SK-N-MC (cell line): ENCODE results near the gene NANOS3.

Experiments used
- DNase-seq: peaks from one replicate; pipeline ENCODE4 v3.0.0-alpha.2; 2011; ENCODE audit warnings: low read depth, low spot score
- H3K27ac ChIP-seq: fragments of 200-600 bp; sonication (generic); 2 replicates; pipeline ENCODE4 v1.5.1; 2016; ENCODE audit warnings: mixed run types
- H3K36me3 ChIP-seq: fragments of 200-600 bp; sonication (generic); 2 replicates; pipeline ENCODE4 v1.6.1; 2017; ENCODE audit warnings: antibody characterized with exemption, low read length, mixed read lengths; ENCODE audit not compliant: insufficient read depth
- H3K4me3 ChIP-seq: fragments of 200-600 bp; sonication (generic); 2 replicates; pipeline ENCODE4 v1.5.1; 2016
- H3K9ac ChIP-seq: fragments of 200-600 bp; sonication (generic); 2 replicates; pipeline ENCODE4 v1.8.0; 2017; ENCODE audit warnings: mixed run types, mixed read lengths; ENCODE audit not compliant: insufficient read length
- H3K9me3 ChIP-seq: fragments of 200-600 bp; sonication (generic); 2 replicates; pipeline ENCODE4 v1.6.1; 2017; ENCODE audit warnings: low read depth, mild to moderate bottlenecking, antibody characterized with exemption, low read length, moderate library complexity, mixed read lengths
- EZH2 ChIP-seq: fragments of 200-600 bp; sonication (generic); IDR thresholded peaks from one replicate; pipeline ENCODE4 v1.6.1; 2017; ENCODE audit warnings: antibody characterized with exemption
- FOXP2 ChIP-seq: optimal IDR thresholded peaks from 2 replicates; pipeline ENCODE3; 2011; ENCODE audit warnings: mild to moderate bottlenecking, moderate library complexity; ENCODE audit not compliant: insufficient read depth; ENCODE audit errors: extremely low read length, control extremely low read depth
- POLR2AphosphoS5 ChIP-seq: IDR thresholded peaks from 2 replicates; pipeline ENCODE4 v1.6.1; 2012; ENCODE audit warnings: mild to moderate bottlenecking, low read depth, low read length, borderline replicate concordance

The NANOS3 gene

DNA sequence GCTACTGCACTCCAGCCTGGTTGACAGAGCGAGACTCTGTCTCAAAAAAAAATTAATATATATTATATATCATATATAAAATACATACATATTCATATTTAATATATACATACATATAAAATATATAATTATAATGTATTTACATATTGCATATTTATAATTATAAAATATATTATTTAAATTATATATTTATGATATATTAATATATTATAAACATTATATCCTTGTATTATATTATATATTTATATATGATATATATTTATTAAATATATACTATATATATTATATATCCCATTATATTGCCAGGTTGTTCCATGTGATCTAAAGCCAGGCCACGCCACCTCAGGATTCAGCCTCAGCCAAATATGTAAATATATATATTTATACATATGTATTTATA is 19.3 kb downstream of the NANOS3 start:
- TF ChIP-seq POLR2AphosphoS5: no peak
- TF ChIP-seq EZH2: no peak
- TF ChIP-seq FOXP2: no peak
- no peak overlapping the region for H3K27ac ChIP-seq
- H3K9ac ChIP-seq: no peak overlapping the region
- no peaks in the 10 kb centered on the region for H3K36me3 ChIP-seq
- DNase-seq: no peak
- H3K4me3 ChIP-seq: no peak overlapping the region
- H3K9me3 ChIP-seq: no peaks in the 10 kb centered on the region

DNA sequence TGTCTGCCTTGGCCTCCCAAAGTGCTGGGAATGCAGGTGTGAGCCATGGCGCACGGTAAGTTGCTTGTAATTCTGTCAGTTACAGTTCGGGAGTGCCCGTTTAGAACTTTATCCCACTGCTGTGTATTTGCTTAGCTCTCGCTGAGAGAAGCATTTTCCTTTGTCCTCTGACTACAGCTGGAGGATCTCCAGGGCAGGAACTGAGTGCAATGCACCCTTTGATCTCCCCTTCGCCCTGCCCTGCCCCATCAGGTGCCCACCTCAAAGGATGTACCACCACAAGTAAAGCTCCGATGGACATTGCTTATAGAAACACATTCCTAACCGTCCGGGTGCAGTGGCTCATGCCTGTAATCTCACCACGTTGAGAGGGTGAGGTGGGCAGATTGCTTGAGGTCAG is 22.5 kb downstream of the NANOS3 start:
- Histone ChIP-seq H3K36me3 (no peaks in the 10 kb centered on the region), H3K9me3 (no peaks in the 10 kb centered on the region), H3K4me3 (no peak overlapping the region), H3K9ac (no peak overlapping the region), H3K27ac (no peak overlapping the region)
- DNase-seq: no peak
- TF ChIP-seq EZH2: no peak
- TF ChIP-seq POLR2AphosphoS5: no peak
- no peak for TF ChIP-seq FOXP2

DNA sequence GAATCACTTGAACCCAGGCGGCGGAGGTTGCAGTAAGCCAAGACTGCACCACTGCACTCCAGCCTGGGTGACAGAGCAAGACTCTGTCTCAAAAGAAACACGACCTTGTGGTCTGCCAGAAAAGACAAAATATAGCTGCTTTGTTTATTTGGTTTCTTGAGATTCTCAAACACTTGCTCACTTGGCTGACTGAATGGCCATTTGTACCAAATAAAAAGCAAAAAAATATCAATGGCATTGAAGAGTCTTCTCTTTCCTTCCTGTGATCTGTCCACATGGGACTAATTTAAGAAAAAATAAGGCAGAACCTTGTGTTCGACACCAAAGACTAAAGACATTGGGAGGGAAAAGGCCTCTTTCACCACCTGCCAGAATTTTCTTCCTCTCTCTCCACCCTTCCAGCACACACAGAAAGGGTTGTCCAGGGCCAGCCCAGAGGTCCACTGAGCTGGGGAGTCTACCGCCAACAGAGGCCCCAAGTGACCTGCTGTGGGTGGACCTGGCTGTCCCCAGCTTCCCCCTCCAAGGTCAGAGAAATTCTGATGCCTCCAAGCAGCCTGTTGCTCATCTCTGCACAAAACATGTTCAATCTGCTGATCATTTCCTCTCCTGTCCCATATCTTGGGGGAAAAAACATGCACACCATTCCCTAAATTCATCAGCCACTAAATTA is 23.1 kb downstream of the NANOS3 start:
- DNase-seq: no peak
- no peak for TF ChIP-seq EZH2
- TF ChIP-seq FOXP2: no peak
- no peak for TF ChIP-seq POLR2AphosphoS5
- no peak overlapping the region for H3K9ac ChIP-seq
- no peak overlapping the region for H3K27ac ChIP-seq
- H3K36me3 ChIP-seq: no peaks in the 10 kb centered on the region
- no peaks in the 10 kb centered on the region for H3K9me3 ChIP-seq
- no peak overlapping the region for H3K4me3 ChIP-seq

DNA sequence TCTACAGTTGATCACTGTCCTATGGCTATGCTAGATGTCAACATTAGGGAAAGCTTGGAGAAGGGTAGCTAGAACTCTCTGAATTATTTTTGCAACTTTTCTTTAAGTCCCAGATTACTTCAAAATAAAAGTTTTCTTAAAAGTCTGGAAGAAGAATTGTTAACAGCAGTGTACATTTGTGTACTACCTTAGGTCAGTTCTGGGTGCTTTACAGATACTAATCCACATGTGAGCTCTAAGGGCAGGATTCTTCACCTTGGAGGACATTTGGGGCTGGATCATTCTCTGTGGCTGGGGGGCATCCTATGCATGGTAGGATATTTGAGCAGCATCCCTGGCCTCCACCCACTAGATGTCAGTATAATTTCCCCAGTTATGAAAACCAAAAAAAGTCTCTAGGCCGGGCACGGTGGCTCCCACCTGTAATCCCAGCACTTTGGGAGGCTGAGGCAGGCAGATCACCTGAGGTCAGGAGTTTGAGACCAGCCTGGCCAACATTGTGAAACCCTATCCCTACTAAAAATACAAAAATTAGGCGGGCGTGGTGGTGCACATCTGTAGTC is 26.1 kb downstream of the NANOS3 start:
- no peak for DNase-seq
- Histone ChIP-seq H3K36me3 (no peaks in the 10 kb centered on the region), H3K4me3 (no peak overlapping the region), H3K9me3 (no peaks in the 10 kb centered on the region), H3K9ac (no peak overlapping the region), H3K27ac (no peak overlapping the region)
- TF ChIP-seq FOXP2 (no peak), EZH2 (no peak), POLR2AphosphoS5 (no peak)

DNA sequence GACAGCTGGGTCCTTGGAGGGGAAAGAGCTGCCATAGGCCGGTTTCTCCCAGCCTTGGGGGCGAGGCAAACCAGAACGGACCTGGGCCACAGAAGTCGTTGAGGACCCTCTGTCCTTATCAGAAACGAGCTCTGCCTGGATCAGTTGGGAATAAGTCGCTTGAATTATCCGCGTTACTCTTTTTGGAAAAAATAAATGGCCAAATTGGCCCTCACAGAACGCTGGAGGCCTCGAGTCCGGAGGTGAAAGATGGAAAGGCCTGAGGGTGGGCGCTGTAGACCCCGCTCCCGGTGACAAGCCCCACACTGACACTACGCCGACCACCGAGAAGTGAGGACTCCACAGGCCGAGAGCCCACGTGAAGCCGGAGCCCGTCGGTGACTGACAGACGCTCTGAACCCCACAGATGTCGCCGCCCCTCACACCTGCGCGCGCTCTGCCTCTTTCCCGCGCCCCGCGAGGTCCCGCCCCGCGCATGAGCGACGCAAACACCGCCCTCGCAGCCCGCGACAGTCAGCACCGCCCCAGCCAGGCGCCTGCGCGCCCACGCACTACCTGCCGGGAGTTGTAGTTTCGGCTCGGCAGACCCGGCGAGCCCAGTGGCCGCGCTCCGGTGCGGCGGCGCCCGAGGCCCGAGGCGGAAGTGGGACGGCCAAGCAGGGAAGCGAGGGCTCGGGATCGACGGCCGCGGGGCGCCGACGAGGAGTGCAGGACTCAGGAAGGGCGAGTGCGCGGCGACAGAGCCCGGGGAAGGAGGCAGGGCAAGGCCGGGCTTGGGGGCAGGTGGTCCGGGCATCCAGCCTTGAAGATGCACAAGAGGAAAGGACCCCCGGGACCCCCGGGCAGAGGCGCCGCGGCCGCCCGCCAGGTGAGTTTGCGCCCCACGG is 28.9 kb downstream of the NANOS3 start, which contains the start of the genes BRME1 and CC2D1A:
BRME1 (minus strand) TSS at position 484 of the 887 bp plus-strand sequence. CDS start 1,225 bp downstream, outside the sequence.
CC2D1A (plus strand) TSS at position 568 of the 887 bp plus-strand sequence; CDS start at position 809, 241 bp downstream.
- Histone ChIP-seq H3K9ac (peak within 1 kb of the TSS; percentile 85), H3K36me3 (peaks cover 6% of the 10 kb centered on the region; the same call in 1 of the 2 replicates), H3K4me3 (peak within 1 kb of the TSS; percentile 96), H3K27ac (no peak within 1 kb of the TSS), H3K9me3 (no peaks in the 10 kb centered on the region)
- TF ChIP-seq FOXP2 (peak; percentile 74), POLR2AphosphoS5 (peak; percentile 63; the same call in 1 of the 2 replicates), EZH2 (no peak)
- DNase-seq: peak; percentile 24

DNA sequence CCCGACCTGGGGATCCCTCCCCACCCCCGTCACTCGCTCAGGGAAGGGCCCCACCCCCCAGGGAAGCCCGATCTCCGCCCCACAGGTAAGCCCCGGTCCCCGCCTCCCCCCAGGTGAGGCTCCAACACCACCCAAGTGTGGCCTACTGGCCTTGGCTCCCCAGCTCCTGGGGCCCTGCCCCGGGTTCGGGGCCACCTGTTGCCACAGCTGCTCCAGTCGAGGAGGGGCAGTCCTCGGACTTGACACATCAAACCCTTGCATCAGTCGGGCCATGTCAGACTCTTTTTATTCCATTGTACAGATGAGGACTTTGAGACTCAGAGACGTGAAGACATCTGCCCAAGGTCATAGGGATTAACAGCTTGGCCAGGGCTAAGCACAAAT is 29.6 kb downstream of the NANOS3 start:
- DNase-seq: no peak
- no peak overlapping the region for H3K27ac ChIP-seq
- peaks cover 6% of the 10 kb centered on the region; the same call in 1 of the 2 replicates for H3K36me3 ChIP-seq
- peak overlapping the region; percentile 96 for H3K4me3 ChIP-seq
- no peaks in the 10 kb centered on the region for H3K9me3 ChIP-seq
- TF ChIP-seq POLR2AphosphoS5 (no peak), EZH2 (no peak), FOXP2 (no peak)
- H3K9ac ChIP-seq: peak overlapping the region; percentile 85

DNA sequence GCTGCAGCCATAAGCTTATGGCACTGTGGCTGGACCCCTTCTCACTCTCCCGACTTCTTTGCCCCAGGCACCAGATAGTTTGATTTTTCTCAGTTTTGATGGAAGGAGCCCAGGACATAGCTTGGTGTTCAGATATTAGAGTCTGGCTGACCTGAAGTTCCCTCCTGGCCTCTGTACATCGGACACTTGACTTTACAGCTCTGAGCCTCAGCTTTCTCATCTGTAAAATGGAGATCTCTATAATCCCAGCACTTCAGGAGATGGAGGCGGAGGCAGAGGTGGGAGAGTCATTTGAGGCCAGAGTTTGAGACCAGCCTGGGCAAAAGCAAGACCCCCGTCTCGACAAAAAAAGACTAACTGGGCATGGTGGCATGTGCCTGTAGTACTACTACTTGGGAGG is 30.0 kb downstream of the NANOS3 start:
- H3K9ac ChIP-seq: peak overlapping the region; percentile 85
- no peak overlapping the region for H3K27ac ChIP-seq

DNA sequence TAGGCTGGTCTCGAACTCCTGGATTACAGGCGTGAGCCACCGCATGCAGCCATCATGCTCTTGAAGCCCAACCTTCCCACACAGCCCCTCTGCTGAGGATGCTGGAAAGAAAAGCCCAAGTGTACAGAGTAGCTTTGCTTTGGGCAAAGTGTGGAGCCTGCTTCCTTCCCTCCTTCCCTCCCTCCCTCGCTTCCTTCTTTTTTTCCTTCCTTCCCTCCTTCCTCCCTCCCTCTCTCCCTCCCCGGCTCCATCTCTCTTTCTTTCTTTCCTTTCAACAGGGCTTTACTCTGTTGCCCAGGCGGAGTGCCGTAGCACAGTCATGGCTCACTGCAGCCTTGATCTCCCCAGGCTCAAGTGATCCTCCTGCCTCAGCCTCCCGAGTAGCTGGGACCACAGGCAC is 31.7 kb downstream of the NANOS3 start:
- TF ChIP-seq EZH2 (no peak), POLR2AphosphoS5 (no peak), FOXP2 (no peak)
- DNase-seq: no peak
- H3K27ac ChIP-seq: no peak overlapping the region
- no peak overlapping the region for H3K4me3 ChIP-seq
- peaks cover 16% of the 10 kb centered on the region; the same call in 1 of the 2 replicates for H3K36me3 ChIP-seq
- no peak overlapping the region for H3K9ac ChIP-seq
- no peaks in the 10 kb centered on the region for H3K9me3 ChIP-seq

More for the DNA sequence above, 30.0 kb downstream of the NANOS3 start:
- H3K36me3 ChIP-seq: peaks cover 6% of the 10 kb centered on the region; the same call in 1 of the 2 replicates
- TF ChIP-seq POLR2AphosphoS5 (no peak), EZH2 (no peak), FOXP2 (no peak)
- peak overlapping the region; percentile 96 for H3K4me3 ChIP-seq
- no peak for DNase-seq
- no peaks in the 10 kb centered on the region for H3K9me3 ChIP-seq
